HCT116 (cell line): ENCODE measurements around the gene BAIAP2L1. TPM values are rescaled to one million over a fixed set of nuclear protein-coding genes. Genes with fewer than 3 reads are reported as not detected.

Source experiments
- ATAC-seq: fragments of 200-7000 bp; cut with Tn5 transposase; 2 replicates; pipeline ENCODE4 v1.9.1; 2020; ENCODE audit warnings: mild to moderate bottlenecking, moderate library complexity
- BruUV-seq: library from RNA; stranded (reverse); fragments of 400-500 nt; replicated peaks from 2 replicates; lab custom pipeline; 2021; lab: Mats Ljungman, UMichigan
- CTCF ChIA-PET: fragments of 300-600 bp; sonication (Branson Sonifier 250); formaldehyde crosslinking; loops from one replicate; lab custom pipeline; 2021; ENCODE audit warnings: antibody characterized with exemption; lab: Charles Lee
- POLR2A ChIA-PET: fragments of 300-600, 350-600 bp; sonication (Branson Sonifier 250); formaldehyde crosslinking; loops from one replicate; lab custom pipeline; 2021; ENCODE audit warnings: antibody characterized with exemption; lab: Charles Lee
- RAD21 ChIA-PET, 2 experiments: fragments of 300-600 bp; sonication (Branson Sonifier 250); formaldehyde crosslinking; loops; one replicate each; lab custom pipeline; 2023; ENCODE audit warnings: low total read pairs in 2 of 2; ENCODE audit not compliant: uncharacterized antibody in 2 of 2, unreplicated experiment in 2 of 2, low non-redundant PET in 1 of 2; lab: Charles Lee
- DNase-seq: peaks from one replicate; pipeline ENCODE4 v3.0.0-alpha.2; 2010; ENCODE audit warnings: low read depth, low spot score
- H2AFZ ChIP-seq: fragments of 200-600 bp; shearing (Covaris generic), sonication (generic); 2 replicates; pipeline ENCODE4 v1.6.1; 2017; ENCODE audit warnings: low read depth, mixed run types, mixed read lengths, antibody characterized with exemption, low read length; ENCODE audit not compliant: poor library complexity, severe bottlenecking
- H3K27ac ChIP-seq: 2 replicates; pipeline ENCODE4 v1.5.1; 2012; ENCODE audit warnings: low read depth, low read length
- H3K27me3 ChIP-seq: fragments of 200-600 bp; sonication (generic); 2 replicates; pipeline ENCODE4 v1.6.1; 2016; ENCODE audit warnings: mixed run types, low read length, mixed read lengths; ENCODE audit not compliant: insufficient read depth
- H3K36me3 ChIP-seq, 2 experiments: fragments of 200-500 bp in 1 of 2; fragments of 200-600 bp in 1 of 2; sonication (Bioruptor generic) in 1 of 2; sonication (generic) in 1 of 2; 2 replicates each; pipeline versions ENCODE4 v1.5.1 to v1.6.1; 2014 to 2016; ENCODE audit warnings: low read length in 2 of 2, inconsistent platforms in 1 of 2, mixed read lengths in 1 of 2, mixed run types in 1 of 2; ENCODE audit not compliant: insufficient read depth in 2 of 2, control insufficient read depth in 1 of 2
- H3K4me1 ChIP-seq, 2 experiments: fragments of 200-600 bp in 1 of 2; sonication (generic) in 1 of 2; 2 replicates each; pipeline versions ENCODE4 v1.5.1 to v1.6.1; 2012 to 2017; ENCODE audit warnings: low read length in 2 of 2, inconsistent platforms in 1 of 2, mild to moderate bottlenecking in 1 of 2, mixed read lengths in 1 of 2, mixed run types in 1 of 2, moderate library complexity in 1 of 2; ENCODE audit not compliant: insufficient read depth in 2 of 2, control insufficient read depth in 1 of 2
- H3K4me2 ChIP-seq: fragments of 200-600 bp; sonication (generic); 2 replicates; pipeline ENCODE4 v1.6.1; 2017; ENCODE audit warnings: mixed run types, low read length, mixed read lengths
- H3K4me3 ChIP-seq, 2 experiments: fragments of 200-600 bp in 1 of 2; sonication (generic) in 1 of 2; replicated peaks in 1 of 2; 2 replicates each; pipeline ENCODE4 v1.5.1; 2011 to 2016; ENCODE audit warnings: low read length in 2 of 2, control low read depth in 1 of 2, low read depth in 1 of 2, mild to moderate bottlenecking in 1 of 2, mixed read lengths in 1 of 2, mixed run types in 1 of 2
- H3K79me2 ChIP-seq: fragments of 200-600 bp; sonication (generic); 2 replicates; pipeline ENCODE4 v1.6.1; 2017; ENCODE audit warnings: mild to moderate bottlenecking, mixed run types, low read length, moderate library complexity, mixed read lengths; ENCODE audit not compliant: insufficient read depth
- H3K9ac ChIP-seq: fragments of 200-600 bp; sonication (generic); 2 replicates; pipeline ENCODE4 v1.6.1; 2016; ENCODE audit warnings: low read length, mixed read lengths
- H3K9me2 ChIP-seq: fragments of 200-600 bp; sonication (generic), shearing (Covaris generic); 2 replicates; pipeline ENCODE4 v1.6.1; 2017; ENCODE audit warnings: mixed run types, mild to moderate bottlenecking, moderate library complexity; ENCODE audit not compliant: insufficient read depth
- H3K9me3 ChIP-seq, 2 experiments: fragments of 200-500 bp in 1 of 2; fragments of 200-600 bp in 1 of 2; sonication (Bioruptor generic) in 1 of 2; sonication (generic) in 1 of 2; 2 replicates each; pipeline ENCODE4 v1.6.1; 2014 to 2017; ENCODE audit warnings: low read length in 2 of 2, mixed read lengths in 2 of 2, inconsistent platforms in 1 of 2, low read depth in 1 of 2, mild to moderate bottlenecking in 1 of 2, mixed run types in 1 of 2, moderate library complexity in 1 of 2; ENCODE audit not compliant: control insufficient read depth in 1 of 2, insufficient read depth in 1 of 2
- H4K20me1 ChIP-seq: fragments of 200-600 bp; sonication (generic), shearing (Covaris generic); 2 replicates; pipeline ENCODE4 v1.6.1; 2017; ENCODE audit warnings: mixed run types, mild to moderate bottlenecking, moderate library complexity; ENCODE audit not compliant: insufficient read depth
- CBX3 ChIP-seq: IDR thresholded peaks from 2 replicates; pipeline ENCODE4 v1.6.1; 2012; ENCODE audit warnings: low read depth
- CEBPB ChIP-seq: IDR thresholded peaks from 2 replicates; pipeline ENCODE4 v1.6.1; 2012; ENCODE audit warnings: low read depth
- EGR1 ChIP-seq: IDR thresholded peaks from 2 replicates; pipeline ENCODE4 v1.6.1; 2012; ENCODE audit warnings: low read depth
- ELF1 ChIP-seq: IDR thresholded peaks from 2 replicates; pipeline ENCODE4 v1.6.1; 2012; ENCODE audit warnings: low read depth, borderline replicate concordance
- EZH2 ChIP-seq: fragments of 200-600 bp; sonication (generic); IDR thresholded peaks from 2 replicates; pipeline ENCODE4 v1.6.1; 2017; ENCODE audit warnings: antibody characterized with exemption, mixed run types
- JUND ChIP-seq: IDR thresholded peaks from 2 replicates; pipeline ENCODE4 v1.6.1; 2012
- POLR2A ChIP-seq: IDR thresholded peaks from 2 replicates; pipeline ENCODE4 v1.7.0; 2011; ENCODE audit warnings: borderline replicate concordance; ENCODE audit not compliant: insufficient read depth, insufficient read length; ENCODE audit errors: extremely low read depth
- POLR2AphosphoS5 ChIP-seq: IDR thresholded peaks from 2 replicates; pipeline ENCODE4 v1.6.1; 2011; ENCODE audit warnings: mild to moderate bottlenecking, low read depth, low read length, moderate library complexity
- RAD21 ChIP-seq: IDR thresholded peaks from 2 replicates; pipeline ENCODE4 v1.6.1; 2012; ENCODE audit warnings: low read depth, mild to moderate bottlenecking
- SIN3A ChIP-seq: IDR thresholded peaks from 2 replicates; pipeline ENCODE4 v1.6.1; 2012; ENCODE audit warnings: low read depth
- SP1 ChIP-seq: IDR thresholded peaks from 2 replicates; pipeline ENCODE4 v1.6.1; 2012; ENCODE audit warnings: low read depth
- TCF7L2 ChIP-seq: IDR thresholded peaks from 2 replicates; pipeline ENCODE4 v1.7.0; 2011; ENCODE audit warnings: borderline replicate concordance, inconsistent platforms; ENCODE audit not compliant: insufficient read depth, insufficient read length; ENCODE audit errors: extremely low read depth
- YY1 ChIP-seq: IDR thresholded peaks from 2 replicates; pipeline ENCODE4 v1.6.1; 2011; ENCODE audit warnings: low read length, low read depth, moderate library complexity, mild to moderate bottlenecking; ENCODE audit not compliant: insufficient replicate concordance; ENCODE audit errors: extremely low read depth
- ZFX ChIP-seq: fragments of 450-650 bp; IDR thresholded peaks from 2 replicates; pipeline ENCODE4 v1.6.1; 2017
- ZNF274 ChIP-seq: fragments of 200-500 bp; sonication (Bioruptor generic); IDR thresholded peaks from 2 replicates; pipeline ENCODE4 v1.6.1; 2014; ENCODE audit warnings: mild to moderate bottlenecking, low read depth, low read length, inconsistent platforms
- intact Hi-C: fragments of 100-400 bp; cut with micrococcal nuclease; formaldehyde crosslinking; loops from 2 replicates; pipeline ENCODE4 v1.10.0; 2022
- total RNA-seq: library from RNA; stranded (reverse); gene quantifications from one replicate; pipeline ENCODE4 v1.2.1, GENCODE V29; 2021; ENCODE audit not compliant: unreplicated experiment
- TF ChIP-seq, protein P1 (sequence below): IDR thresholded peaks from 2 replicates; pipeline ENCODE4 v1.6.1; 2012
- TF ChIP-seq, protein P2 (sequence below): IDR thresholded peaks from 2 replicates; pipeline ENCODE4 v1.6.1; 2011; ENCODE audit warnings: mild to moderate bottlenecking, low read length, moderate library complexity; ENCODE audit not compliant: insufficient replicate concordance; ENCODE audit errors: extremely low read depth
- TF ChIP-seq, protein P3 (sequence below): IDR thresholded peaks from 2 replicates; pipeline ENCODE4 v1.6.1; 2012
- TF ChIP-seq, protein P4 (sequence below), 3 experiments: fragments of 200-600 bp in 1 of 3; sonication (generic) in 1 of 3; IDR thresholded peaks in 2 of 3; conservative IDR thresholded peaks in 1 of 3; 2 replicates each; pipeline ENCODE4 v1.5.1; 2012 to 2017; ENCODE audit warnings: low read depth in 2 of 3, low read length in 2 of 3, antibody characterized with exemption in 1 of 3, borderline replicate concordance in 1 of 3, control low read depth in 1 of 3, mild to moderate bottlenecking in 1 of 3, mixed read lengths in 1 of 3, mixed run types in 1 of 3, moderate library complexity in 1 of 3; ENCODE audit not compliant: insufficient read depth in 1 of 3
- TF ChIP-seq, protein P5 (sequence below): IDR thresholded peaks from 2 replicates; pipeline ENCODE4 v1.6.1; 2012; ENCODE audit warnings: low read depth

The BAIAP2L1 gene
- total RNA-seq, 1 experiment from 2014 or later, result 61.2 TPM

DNA sequence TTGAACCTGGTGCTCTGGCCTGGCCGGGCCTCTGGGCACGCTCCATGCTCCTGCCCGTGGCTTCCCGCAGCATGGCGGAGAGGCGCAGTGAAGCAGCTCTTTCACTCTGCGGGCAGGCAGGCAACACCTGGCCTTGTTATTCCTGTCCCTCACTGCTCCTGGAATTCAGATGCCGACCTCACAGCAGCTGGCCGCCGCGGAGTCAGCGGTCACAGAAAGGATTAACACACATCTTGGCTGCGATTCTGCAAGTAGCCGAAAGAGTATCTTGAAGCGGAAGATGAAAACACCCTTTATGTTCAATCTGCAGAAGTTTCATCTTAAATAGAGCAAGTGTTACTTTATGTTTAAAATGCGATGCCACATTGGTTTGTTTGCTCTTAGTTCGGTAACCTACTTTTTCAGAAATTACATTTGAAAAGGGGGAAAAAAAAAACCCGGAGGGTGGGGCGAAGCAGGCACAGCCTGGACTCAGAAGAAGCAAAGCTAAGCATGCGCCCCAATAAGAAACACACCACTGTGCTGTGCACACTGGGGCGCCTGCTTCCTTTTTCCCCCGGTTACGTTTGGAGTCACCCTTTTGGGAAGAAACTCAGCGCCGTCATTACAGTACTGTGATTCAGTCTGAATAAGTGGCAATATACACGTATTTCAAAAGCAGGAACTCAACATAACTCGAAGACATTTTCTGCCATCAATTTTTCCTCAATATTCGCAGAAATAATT, 77.1 kb downstream of the BAIAP2L1 start:
- intact Hi-C loops, result no loop called here
- no peak for TF ChIP-seq TCF7L2
- no peak for TF ChIP-seq ZNF274
- TF ChIP-seq, protein P1, sequence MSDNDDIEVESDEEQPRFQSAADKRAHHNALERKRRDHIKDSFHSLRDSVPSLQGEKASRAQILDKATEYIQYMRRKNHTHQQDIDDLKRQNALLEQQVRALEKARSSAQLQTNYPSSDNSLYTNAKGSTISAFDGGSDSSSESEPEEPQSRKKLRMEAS, result no peak
- TF ChIP-seq, protein P2, sequence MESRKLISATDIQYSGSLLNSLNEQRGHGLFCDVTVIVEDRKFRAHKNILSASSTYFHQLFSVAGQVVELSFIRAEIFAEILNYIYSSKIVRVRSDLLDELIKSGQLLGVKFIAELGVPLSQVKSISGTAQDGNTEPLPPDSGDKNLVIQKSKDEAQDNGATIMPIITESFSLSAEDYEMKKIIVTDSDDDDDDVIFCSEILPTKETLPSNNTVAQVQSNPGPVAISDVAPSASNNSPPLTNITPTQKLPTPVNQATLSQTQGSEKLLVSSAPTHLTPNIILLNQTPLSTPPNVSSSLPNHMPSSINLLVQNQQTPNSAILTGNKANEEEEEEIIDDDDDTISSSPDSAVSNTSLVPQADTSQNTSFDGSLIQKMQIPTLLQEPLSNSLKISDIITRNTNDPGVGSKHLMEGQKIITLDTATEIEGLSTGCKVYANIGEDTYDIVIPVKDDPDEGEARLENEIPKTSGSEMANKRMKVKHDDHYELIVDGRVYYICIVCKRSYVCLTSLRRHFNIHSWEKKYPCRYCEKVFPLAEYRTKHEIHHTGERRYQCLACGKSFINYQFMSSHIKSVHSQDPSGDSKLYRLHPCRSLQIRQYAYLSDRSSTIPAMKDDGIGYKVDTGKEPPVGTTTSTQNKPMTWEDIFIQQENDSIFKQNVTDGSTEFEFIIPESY, result no peak
- no peak for TF ChIP-seq JUND
- no peak for TF ChIP-seq POLR2AphosphoS5
- no peak for TF ChIP-seq SIN3A
- TF ChIP-seq, protein P3, sequence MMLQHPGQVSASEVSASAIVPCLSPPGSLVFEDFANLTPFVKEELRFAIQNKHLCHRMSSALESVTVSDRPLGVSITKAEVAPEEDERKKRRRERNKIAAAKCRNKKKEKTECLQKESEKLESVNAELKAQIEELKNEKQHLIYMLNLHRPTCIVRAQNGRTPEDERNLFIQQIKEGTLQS, result no peak
- no peak for TF ChIP-seq EGR1
- TF ChIP-seq, protein P4, sequence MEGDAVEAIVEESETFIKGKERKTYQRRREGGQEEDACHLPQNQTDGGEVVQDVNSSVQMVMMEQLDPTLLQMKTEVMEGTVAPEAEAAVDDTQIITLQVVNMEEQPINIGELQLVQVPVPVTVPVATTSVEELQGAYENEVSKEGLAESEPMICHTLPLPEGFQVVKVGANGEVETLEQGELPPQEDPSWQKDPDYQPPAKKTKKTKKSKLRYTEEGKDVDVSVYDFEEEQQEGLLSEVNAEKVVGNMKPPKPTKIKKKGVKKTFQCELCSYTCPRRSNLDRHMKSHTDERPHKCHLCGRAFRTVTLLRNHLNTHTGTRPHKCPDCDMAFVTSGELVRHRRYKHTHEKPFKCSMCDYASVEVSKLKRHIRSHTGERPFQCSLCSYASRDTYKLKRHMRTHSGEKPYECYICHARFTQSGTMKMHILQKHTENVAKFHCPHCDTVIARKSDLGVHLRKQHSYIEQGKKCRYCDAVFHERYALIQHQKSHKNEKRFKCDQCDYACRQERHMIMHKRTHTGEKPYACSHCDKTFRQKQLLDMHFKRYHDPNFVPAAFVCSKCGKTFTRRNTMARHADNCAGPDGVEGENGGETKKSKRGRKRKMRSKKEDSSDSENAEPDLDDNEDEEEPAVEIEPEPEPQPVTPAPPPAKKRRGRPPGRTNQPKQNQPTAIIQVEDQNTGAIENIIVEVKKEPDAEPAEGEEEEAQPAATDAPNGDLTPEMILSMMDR (IDR thresholded peaks at IDR 0.05 in 2 of 3, conservative IDR thresholded peaks at IDR 0.05 in 1 of 3; ENCODE audit: borderline replicate concordance in 1 of 3, insufficient read depth in 1 of 3, low read depth in 2 of 3, low read length in 2 of 3), result no peak
- TF ChIP-seq YY1, result no peak
- TF ChIP-seq CEBPB, result no peak
- TF ChIP-seq RAD21, result no peak
- no peak for TF ChIP-seq EZH2
- TF ChIP-seq ELF1, result no peak
- TF ChIP-seq SP1, result no peak
- TF ChIP-seq, protein P5, sequence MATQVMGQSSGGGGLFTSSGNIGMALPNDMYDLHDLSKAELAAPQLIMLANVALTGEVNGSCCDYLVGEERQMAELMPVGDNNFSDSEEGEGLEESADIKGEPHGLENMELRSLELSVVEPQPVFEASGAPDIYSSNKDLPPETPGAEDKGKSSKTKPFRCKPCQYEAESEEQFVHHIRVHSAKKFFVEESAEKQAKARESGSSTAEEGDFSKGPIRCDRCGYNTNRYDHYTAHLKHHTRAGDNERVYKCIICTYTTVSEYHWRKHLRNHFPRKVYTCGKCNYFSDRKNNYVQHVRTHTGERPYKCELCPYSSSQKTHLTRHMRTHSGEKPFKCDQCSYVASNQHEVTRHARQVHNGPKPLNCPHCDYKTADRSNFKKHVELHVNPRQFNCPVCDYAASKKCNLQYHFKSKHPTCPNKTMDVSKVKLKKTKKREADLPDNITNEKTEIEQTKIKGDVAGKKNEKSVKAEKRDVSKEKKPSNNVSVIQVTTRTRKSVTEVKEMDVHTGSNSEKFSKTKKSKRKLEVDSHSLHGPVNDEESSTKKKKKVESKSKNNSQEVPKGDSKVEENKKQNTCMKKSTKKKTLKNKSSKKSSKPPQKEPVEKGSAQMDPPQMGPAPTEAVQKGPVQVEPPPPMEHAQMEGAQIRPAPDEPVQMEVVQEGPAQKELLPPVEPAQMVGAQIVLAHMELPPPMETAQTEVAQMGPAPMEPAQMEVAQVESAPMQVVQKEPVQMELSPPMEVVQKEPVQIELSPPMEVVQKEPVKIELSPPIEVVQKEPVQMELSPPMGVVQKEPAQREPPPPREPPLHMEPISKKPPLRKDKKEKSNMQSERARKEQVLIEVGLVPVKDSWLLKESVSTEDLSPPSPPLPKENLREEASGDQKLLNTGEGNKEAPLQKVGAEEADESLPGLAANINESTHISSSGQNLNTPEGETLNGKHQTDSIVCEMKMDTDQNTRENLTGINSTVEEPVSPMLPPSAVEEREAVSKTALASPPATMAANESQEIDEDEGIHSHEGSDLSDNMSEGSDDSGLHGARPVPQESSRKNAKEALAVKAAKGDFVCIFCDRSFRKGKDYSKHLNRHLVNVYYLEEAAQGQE, result no peak
- no peak for TF ChIP-seq POLR2A
- TF ChIP-seq ZFX, result no peak
- no peak for TF ChIP-seq CBX3
- no TSS peak for BruUV-seq
- DNase-seq, result no peak
- no peak overlapping the region for H3K27ac ChIP-seq
- CTCF ChIA-PET, result no interaction called here
- POLR2A ChIA-PET, result no interaction called here
- no peak overlapping the region for H3K4me3 ChIP-seq
- H3K9ac ChIP-seq, result no peak overlapping the region
- H3K27me3 ChIP-seq, result no peaks in the 10 kb centered on the region
- H3K4me1 ChIP-seq, result no peaks in the 10 kb centered on the region
- H3K4me2 ChIP-seq, result no peak overlapping the region
- RAD21 ChIA-PET, result interaction anchor here in 1 of 2 experiments (0.5 kb wide), 1 partner anchor 83 kb away, joined by 4 read pairs; no protein-coding TSS in a partner anchor
- H3K9me2 ChIP-seq, result no peaks in the 10 kb centered on the region
- H3K36me3 ChIP-seq, result no peaks in the 10 kb centered on the region; a peak in 1 of 4 replicates
- H4K20me1 ChIP-seq, result peaks cover 4% of the 10 kb centered on the region; the same call in 1 of the 2 replicates
- no peaks in the 10 kb centered on the region for H3K9me3 ChIP-seq
- no peak for ATAC-seq
- no peak overlapping the region for H2AFZ ChIP-seq
- peaks cover 60% of the 10 kb centered on the region for H3K79me2 ChIP-seq
